CD4-positive, alpha-beta T cell (primary cell): ENCODE results near the gene AMPH. TPM values are rescaled to one million over a fixed set of nuclear protein-coding genes. Genes with fewer than 3 reads are reported as not detected.

ENCODE experiments used
- ATAC-seq: fragments of 200-7000 bp; cut with Tn5 transposase; one replicate; pipeline ENCODE4 v1.10.0; 2022; ENCODE audit warnings: mild to moderate bottlenecking; ENCODE audit not compliant: poor library complexity
- CTCF ChIA-PET: fragments of 350-600 bp; sonication (Branson Sonifier 250); formaldehyde crosslinking; loops from one replicate; lab custom pipeline; 2021; ENCODE audit warnings: antibody characterized with exemption, inconsistent platforms; lab: Charles Lee
- POLR2A ChIA-PET: fragments of 350-600 bp; sonication (Branson Sonifier 250); formaldehyde crosslinking; loops from one replicate; lab custom pipeline; 2021; ENCODE audit warnings: antibody characterized with exemption, inconsistent platforms; lab: Charles Lee
- DNase-seq, 14 experiments: peaks; one replicate each; pipeline ENCODE4 v3.0.0-alpha.2; 2013 to 2020; ENCODE audit warnings: mixed read lengths in 2 of 14
- H3K27ac ChIP-seq, 2 donors: one replicate each; pipeline versions ENCODE4 v1.5.1 to v1.7.0; 2013; ENCODE audit warnings: low read length in 2 of 2, low read depth in 1 of 2, mild to moderate bottlenecking in 1 of 2
- H3K27me3 ChIP-seq, 2 experiments: 1 replicate in 1 of 2; 2 replicates in 1 of 2; pipeline versions ENCODE4 v1.6.1 to v1.7.0; 2013; ENCODE audit warnings: low read length in 2 of 2, control low read depth in 1 of 2, mild to moderate bottlenecking in 1 of 2, moderate library complexity in 1 of 2; ENCODE audit not compliant: insufficient read depth in 2 of 2, control insufficient read depth in 1 of 2
- H3K36me3 ChIP-seq: one replicate; pipeline ENCODE4 v1.6.1; 2013; ENCODE audit warnings: low read length, control low read depth; ENCODE audit not compliant: insufficient read depth
- H3K4me1 ChIP-seq: one replicate; pipeline ENCODE4 v1.6.1; 2013; ENCODE audit warnings: low read length, control low read depth; ENCODE audit not compliant: insufficient read depth
- H3K4me3 ChIP-seq: one replicate; pipeline ENCODE4 v1.5.1; 2013; ENCODE audit warnings: mild to moderate bottlenecking, low read length, moderate library complexity
- H3K9me3 ChIP-seq, 2 experiments: 1 replicate in 1 of 2; 2 replicates in 1 of 2; pipeline versions ENCODE4 v1.6.1 to v1.7.0; 2013; ENCODE audit warnings: low read length in 2 of 2, mild to moderate bottlenecking in 2 of 2, control low read depth in 1 of 2, moderate library complexity in 1 of 2; ENCODE audit not compliant: control insufficient read depth in 1 of 2, insufficient read depth in 1 of 2
- H3K27ac Mint-ChIP-seq: one replicate; pipeline ENCODE4 v1.8.0; 2020; ENCODE audit warnings: mixed read lengths
- H3K27me3 Mint-ChIP-seq: one replicate; pipeline ENCODE4 v1.8.0; 2021; ENCODE audit warnings: mixed read lengths
- H3K36me3 Mint-ChIP-seq: one replicate; pipeline ENCODE4 v1.8.0; 2021; ENCODE audit warnings: low read depth, mixed read lengths
- H3K4me1 Mint-ChIP-seq: one replicate; pipeline ENCODE4 v1.8.0; 2021; ENCODE audit warnings: low read depth, mixed read lengths
- H3K4me3 Mint-ChIP-seq: one replicate; pipeline ENCODE4 v1.8.0; 2020; ENCODE audit warnings: mild to moderate bottlenecking, mixed read lengths
- H3K9me3 Mint-ChIP-seq: one replicate; pipeline ENCODE4 v1.8.0; 2020; ENCODE audit warnings: mixed read lengths
- intact Hi-C, 2 experiments: fragments of 100-400 bp; cut with DNase I in 1 of 2; cut with micrococcal nuclease in 1 of 2; formaldehyde crosslinking; loops; one replicate each; pipeline versions ENCODE4 v1.15.1 to v1.9.0; 2023 to 2025; cut with DNase I, micrococcal nuclease
- total RNA-seq, 174 experiments: library from RNA in 2 of 174; stranded (reverse) in 2 of 174; gene quantifications; one replicate each; pipeline ENCODE4 v1.2.3 and lab custom pipeline; 2021 to 2026
- TF ChIP-seq, protein P1 (sequence below): fragments of 200-600 bp; IDR thresholded peaks from one replicate; pipeline ENCODE4 v1.8.0; 2022; ENCODE audit warnings: antibody characterized with exemption, mild to moderate bottlenecking

The AMPH gene
- total RNA-seq, 2 experiments from 2014 or later, result not detected

DNA sequence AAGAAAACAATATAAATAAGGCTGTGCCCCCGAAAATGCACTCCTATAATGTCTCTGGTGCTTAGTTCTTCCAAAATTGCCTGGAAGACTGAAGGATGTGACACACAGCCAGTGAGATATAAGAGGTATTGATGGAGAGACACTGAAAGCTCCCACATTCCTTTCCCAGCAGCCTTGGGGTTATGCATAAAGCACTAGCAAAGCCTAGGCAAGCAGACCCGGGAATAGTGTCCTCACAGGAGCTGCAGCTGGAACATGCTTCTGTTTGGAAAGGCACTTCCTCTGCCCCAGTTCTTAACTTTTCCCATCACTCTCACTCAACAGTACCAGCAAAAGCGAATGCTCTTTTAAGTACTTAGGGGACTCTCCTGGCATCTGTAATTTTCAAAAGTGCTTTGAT, 178.0 kb downstream of the AMPH start:
- intact Hi-C loops, result no loop called here
- Histone ChIP-seq H3K36me3 (no peaks in the 10 kb centered on the region), H3K27me3 (peaks cover 0 to 5% of the 10 kb centered on the region in 2 experiments), H3K4me1 (no peaks in the 10 kb centered on the region), H3K9me3 (peaks cover 0 to 5% of the 10 kb centered on the region in 2 experiments), H3K4me3 (no peak overlapping the region), H3K27ac (no peak overlapping the region)
- no peak for DNase-seq
- ChIA-PET CTCF (no interaction called here), POLR2A (no interaction called here)
- no peaks in the 10 kb centered on the region for H3K9me3 Mint-ChIP-seq
- TF ChIP-seq, protein P1, sequence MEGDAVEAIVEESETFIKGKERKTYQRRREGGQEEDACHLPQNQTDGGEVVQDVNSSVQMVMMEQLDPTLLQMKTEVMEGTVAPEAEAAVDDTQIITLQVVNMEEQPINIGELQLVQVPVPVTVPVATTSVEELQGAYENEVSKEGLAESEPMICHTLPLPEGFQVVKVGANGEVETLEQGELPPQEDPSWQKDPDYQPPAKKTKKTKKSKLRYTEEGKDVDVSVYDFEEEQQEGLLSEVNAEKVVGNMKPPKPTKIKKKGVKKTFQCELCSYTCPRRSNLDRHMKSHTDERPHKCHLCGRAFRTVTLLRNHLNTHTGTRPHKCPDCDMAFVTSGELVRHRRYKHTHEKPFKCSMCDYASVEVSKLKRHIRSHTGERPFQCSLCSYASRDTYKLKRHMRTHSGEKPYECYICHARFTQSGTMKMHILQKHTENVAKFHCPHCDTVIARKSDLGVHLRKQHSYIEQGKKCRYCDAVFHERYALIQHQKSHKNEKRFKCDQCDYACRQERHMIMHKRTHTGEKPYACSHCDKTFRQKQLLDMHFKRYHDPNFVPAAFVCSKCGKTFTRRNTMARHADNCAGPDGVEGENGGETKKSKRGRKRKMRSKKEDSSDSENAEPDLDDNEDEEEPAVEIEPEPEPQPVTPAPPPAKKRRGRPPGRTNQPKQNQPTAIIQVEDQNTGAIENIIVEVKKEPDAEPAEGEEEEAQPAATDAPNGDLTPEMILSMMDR, result no peak
- H3K36me3 Mint-ChIP-seq, result no peaks in the 10 kb centered on the region
- no peak overlapping the region for H3K4me3 Mint-ChIP-seq
- ATAC-seq, result no peak
- no peaks in the 10 kb centered on the region for H3K4me1 Mint-ChIP-seq
- no peaks in the 10 kb centered on the region for H3K27me3 Mint-ChIP-seq
- H3K27ac Mint-ChIP-seq, result no peak overlapping the region

DNA sequence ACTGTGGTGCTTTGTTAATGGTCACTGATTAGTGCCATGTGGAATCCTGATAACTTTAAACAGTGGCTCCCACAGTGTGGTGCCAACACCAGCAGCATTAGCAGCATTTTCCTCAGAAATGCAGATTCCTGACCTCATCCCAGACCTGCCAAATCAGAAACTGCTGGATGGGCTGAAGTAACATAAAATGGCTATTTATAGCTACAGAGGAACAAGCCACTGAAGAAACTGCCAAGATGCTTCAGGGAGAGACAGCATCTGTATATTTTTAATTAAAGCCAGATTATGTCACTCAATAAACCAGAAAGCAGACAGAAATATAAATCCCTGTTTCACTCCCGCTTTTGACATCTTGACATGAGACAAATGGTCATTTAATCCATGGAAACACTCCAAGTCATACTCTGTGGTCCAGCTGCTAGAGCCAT, 178.5 kb downstream of the AMPH start:
- no peak overlapping the region for H3K27ac Mint-ChIP-seq
- no peaks in the 10 kb centered on the region for H3K4me1 Mint-ChIP-seq
- H3K4me3 Mint-ChIP-seq, result no peak overlapping the region
- H3K4me3 ChIP-seq, result no peak overlapping the region
- H3K4me1 ChIP-seq, result no peaks in the 10 kb centered on the region
- H3K27me3 Mint-ChIP-seq, result no peaks in the 10 kb centered on the region
- POLR2A ChIA-PET, result interaction anchor here (0.6 kb wide), 1 partner anchor 1015 kb away, joined by 3 read pairs; no protein-coding TSS in a partner anchor
- no peak overlapping the region for H3K27ac ChIP-seq
- DNase-seq, result no peak
- peaks cover 0 to 5% of the 10 kb centered on the region in 2 experiments for H3K9me3 ChIP-seq
- H3K9me3 Mint-ChIP-seq, result no peaks in the 10 kb centered on the region
- peaks cover 0 to 5% of the 10 kb centered on the region in 2 experiments for H3K27me3 ChIP-seq
- H3K36me3 ChIP-seq, result no peaks in the 10 kb centered on the region
- H3K36me3 Mint-ChIP-seq, result no peaks in the 10 kb centered on the region
- CTCF ChIA-PET, result no interaction called here
- intact Hi-C loops, result no loop called here
- TF ChIP-seq, protein P1, result no peak
- no peak for ATAC-seq

DNA sequence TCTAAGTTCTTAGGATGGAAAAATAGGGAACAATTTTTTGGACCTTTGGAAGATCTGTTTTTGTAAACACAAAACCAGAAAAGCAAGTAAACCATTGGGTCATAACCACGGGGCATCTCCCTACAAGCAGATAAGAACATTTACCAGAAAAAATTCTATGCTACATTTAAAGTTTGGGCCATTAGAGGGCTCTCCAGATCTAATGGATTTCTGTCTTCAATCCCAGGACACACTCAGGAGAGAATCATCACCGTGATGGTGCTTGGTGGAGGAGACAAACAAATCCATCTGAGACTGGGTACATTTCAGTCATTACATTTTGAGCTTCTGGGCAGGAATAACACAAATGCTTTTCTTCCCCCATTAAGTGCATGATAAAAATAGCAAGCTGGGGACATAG, 179.3 kb downstream of the AMPH start:
- ChIA-PET CTCF (no interaction called here), POLR2A (interaction anchor here (0.6 kb wide), 2 partner anchors 208 to 1016 kb away, joined by 3 read pairs; no protein-coding TSS in a partner anchor)
- Mint-ChIP-seq H3K4me3 (no peak overlapping the region), H3K4me1 (no peaks in the 10 kb centered on the region), H3K27me3 (no peaks in the 10 kb centered on the region), H3K9me3 (no peaks in the 10 kb centered on the region), H3K27ac (no peak overlapping the region), H3K36me3 (no peaks in the 10 kb centered on the region)
- H3K27me3 ChIP-seq, result peaks cover 0 to 5% of the 10 kb centered on the region in 2 experiments
- H3K27ac ChIP-seq, result no peak overlapping the region
- intact Hi-C loops, result no loop called here
- H3K4me3 ChIP-seq, result no peak overlapping the region
- peaks cover 0 to 5% of the 10 kb centered on the region in 2 experiments for H3K9me3 ChIP-seq
- no peak for ATAC-seq
- no peaks in the 10 kb centered on the region for H3K36me3 ChIP-seq
- H3K4me1 ChIP-seq, result no peaks in the 10 kb centered on the region
- TF ChIP-seq, protein P1, result no peak
- DNase-seq, result no peak
